ENCODE measurements around the gene MTSS2.

DNA sequence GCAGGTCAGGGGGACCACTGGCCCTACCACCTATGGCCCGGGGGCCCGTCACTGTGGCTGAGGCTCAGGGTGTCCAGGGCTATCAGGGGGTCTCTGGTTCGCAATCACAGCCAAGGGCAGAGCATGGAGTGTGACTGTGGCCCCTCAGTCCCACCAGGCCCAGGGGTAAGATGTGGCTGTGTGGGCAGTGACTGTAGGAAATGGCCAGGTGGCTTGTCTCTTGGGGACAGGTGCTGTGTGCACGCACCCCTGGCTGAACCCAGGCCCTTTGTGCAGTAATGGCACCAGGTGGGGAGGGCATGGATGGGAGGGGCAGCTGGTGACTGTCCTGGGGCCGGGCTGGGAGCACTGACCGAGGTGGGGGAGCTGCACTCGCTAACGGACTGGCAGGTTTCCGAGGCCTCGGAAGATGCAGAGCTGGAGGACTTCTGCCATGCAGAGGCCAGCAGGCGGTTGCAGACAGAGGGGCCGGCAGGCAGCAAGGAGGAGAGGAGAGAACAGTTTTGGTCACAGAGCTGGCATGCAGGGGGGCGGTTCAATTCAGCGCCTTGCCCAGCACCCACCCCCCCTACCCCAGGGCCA lies 20.6 kb downstream of the MTSS2 start:
- TF ChIP-seq, protein P1, sequence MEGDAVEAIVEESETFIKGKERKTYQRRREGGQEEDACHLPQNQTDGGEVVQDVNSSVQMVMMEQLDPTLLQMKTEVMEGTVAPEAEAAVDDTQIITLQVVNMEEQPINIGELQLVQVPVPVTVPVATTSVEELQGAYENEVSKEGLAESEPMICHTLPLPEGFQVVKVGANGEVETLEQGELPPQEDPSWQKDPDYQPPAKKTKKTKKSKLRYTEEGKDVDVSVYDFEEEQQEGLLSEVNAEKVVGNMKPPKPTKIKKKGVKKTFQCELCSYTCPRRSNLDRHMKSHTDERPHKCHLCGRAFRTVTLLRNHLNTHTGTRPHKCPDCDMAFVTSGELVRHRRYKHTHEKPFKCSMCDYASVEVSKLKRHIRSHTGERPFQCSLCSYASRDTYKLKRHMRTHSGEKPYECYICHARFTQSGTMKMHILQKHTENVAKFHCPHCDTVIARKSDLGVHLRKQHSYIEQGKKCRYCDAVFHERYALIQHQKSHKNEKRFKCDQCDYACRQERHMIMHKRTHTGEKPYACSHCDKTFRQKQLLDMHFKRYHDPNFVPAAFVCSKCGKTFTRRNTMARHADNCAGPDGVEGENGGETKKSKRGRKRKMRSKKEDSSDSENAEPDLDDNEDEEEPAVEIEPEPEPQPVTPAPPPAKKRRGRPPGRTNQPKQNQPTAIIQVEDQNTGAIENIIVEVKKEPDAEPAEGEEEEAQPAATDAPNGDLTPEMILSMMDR (IDR thresholded peaks at IDR 0.05; ENCODE audit: insufficient read depth, low read depth, low read length) = no peak
- no peak for TF ChIP-seq EZH2 (IDR thresholded peaks at IDR 0.05; ENCODE audit: insufficient read depth, low read length)
